ENCODE results near the gene CACNA1E.

Gene CACNA1E

GRCh38 chr1:181704546-181704945 is 221.2 kb downstream of the CACNA1E start:
- DNase-seq (ENCODE audit: low read depth): no peak

DNA sequence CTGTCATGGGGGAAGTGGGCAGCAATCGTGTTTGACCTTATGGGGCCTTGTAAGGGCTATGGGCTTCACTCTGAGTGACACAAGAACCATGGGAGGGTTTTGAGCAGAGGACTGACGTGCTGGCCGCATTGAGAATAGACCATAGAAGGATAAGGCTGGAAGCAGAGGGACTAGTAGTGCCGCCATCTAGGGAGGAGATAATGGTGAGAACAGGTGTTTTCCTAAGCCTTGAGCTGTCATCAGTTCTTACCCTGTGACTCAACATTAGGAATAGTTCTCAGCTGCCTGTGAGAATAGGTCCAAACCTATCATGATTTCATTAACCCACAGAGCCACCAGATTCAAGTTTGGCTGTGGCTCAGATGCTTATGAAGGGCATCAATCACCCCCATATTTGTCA is 228.5 kb downstream of the CACNA1E start:
- no peak for DNase-seq (ENCODE audit: low read depth)

GRCh38 chr1:181712711-181713110 is 229.4 kb downstream of the CACNA1E start:
- DNase-seq (ENCODE audit: low read depth): no peak

DNA sequence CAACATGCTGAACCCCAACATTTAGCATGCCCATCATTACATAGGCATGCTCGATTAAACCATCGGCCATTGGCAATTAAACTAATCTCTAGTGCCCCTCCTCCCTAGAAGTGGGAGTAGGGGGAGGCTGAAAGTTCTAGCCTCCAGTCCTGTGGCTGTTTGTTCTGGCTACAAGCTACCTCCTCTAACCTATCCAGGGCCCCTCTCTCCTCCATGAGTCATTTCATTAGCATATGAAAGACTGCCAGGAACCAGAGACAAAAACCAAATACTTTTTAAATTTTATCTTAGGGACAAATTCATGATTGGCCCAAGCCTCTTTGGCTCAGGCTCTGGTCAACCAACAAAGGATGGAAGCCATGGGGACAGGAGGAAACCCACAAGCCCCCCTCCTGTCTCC is 231.1 kb downstream of the CACNA1E start:
- DNase-seq (ENCODE audit: low read depth): no peak

DNA sequence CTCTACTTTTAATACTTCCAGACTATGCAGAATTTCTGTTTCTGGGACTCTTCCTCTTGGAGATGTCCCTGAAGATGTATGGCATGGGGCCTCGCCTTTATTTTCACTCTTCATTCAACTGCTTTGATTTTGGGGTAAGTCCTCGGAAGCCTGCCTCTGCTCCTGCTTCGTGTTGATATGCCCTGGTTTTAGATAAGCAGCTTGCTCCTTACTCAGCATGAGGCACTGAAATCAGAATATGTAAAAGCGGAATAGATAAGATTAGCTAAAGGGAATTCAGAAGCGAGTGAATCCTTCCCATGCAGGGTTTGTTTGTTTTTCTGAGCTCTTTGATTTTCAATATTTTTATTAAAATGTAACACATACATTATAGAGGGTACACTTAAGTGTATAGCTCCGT is 234.7 kb downstream of the CACNA1E start:
- peak; percentile 8 for DNase-seq (ENCODE audit: low read depth)

DNA sequence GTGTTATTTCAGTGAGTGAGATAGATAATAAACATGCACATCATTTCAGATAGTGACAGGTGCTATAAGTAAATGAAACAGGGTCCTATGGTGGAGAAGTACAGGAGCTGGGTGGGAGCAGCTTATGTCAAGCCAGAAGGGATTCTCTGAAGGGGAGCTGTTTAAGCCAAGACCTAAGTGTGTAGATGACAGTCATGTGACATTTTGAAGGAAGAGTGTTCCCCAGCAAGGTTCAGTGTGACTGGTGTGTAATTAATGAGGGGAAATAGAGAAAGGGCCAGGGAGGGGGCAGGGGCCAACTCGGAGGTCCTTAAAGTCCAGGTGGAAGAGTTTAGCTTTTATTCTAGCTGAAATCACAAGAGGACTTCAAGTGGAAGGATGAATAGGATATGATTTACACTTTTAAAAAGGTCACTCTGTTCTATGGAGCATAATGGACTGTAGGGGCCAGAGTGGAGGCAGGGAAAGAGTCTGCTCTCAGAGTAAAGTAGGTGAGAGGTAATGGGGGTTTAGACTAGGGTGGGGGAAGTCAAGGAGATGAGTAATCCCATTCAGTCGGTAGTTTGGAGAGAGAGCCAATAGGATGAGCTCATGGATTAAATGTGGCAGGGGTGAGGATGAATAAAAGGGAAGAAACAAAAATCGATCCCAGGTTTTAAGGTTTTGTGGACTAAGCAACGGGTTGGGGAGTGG is 243.1 kb downstream of the CACNA1E start:
- no peak for DNase-seq (ENCODE audit: low read depth)

DNA sequence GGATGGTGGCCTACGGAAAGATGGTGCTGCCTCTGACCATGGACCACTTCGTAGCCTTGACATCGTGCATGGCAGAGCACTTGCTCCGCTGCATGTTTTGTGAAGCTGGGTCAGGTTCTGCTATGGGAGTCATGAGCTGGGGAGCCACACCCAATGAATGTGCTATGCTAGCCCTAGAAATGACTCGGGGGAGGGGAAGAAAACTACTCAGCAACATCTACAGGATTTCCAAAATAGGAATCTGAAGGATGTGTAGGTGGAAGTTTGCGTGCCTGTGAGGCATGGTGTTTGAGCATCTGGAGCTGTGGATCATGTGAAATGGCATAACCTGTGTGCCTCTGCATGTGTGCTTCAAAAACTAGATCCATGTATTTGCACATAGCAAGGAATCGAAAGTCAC is 247.3 kb downstream of the CACNA1E start:
- no peak for DNase-seq (ENCODE audit: low read depth)

- no peak for DNase-seq (ENCODE audit: low read depth)
Observed at GRCh38 chr1:181732218-181732990, 249.1 kb downstream of the CACNA1E start.

- DNase-seq (ENCODE audit: low read depth): no peak
Observed at GRCh38 chr1:181733486-181733885, 250.2 kb downstream of the CACNA1E start.

- DNase-seq (ENCODE audit: low read depth): no peak
Observed at GRCh38 chr1:181737056-181737455, 253.7 kb downstream of the CACNA1E start.

DNA sequence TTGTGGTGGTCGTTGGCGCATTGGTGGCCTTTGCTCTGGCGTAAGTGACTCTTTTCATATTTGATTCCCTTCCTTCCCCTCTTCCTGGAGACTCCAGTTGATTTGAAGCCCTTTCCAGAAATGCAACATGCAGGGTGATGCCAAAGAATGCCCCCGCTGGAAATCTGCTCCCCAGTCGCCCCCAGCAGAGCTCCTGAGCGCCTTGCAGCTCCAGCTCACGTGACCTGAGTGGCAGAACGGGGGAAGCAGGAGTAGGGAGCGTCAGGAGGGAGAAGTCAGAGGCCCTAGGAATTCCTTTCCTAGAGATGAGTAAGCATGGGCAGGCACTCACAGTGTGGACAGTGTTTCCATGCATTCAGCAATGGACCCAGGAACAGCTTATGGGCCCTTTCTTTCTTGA is 255.9 kb downstream of the CACNA1E start:
- no peak for DNase-seq (ENCODE audit: low read depth)

DNA sequence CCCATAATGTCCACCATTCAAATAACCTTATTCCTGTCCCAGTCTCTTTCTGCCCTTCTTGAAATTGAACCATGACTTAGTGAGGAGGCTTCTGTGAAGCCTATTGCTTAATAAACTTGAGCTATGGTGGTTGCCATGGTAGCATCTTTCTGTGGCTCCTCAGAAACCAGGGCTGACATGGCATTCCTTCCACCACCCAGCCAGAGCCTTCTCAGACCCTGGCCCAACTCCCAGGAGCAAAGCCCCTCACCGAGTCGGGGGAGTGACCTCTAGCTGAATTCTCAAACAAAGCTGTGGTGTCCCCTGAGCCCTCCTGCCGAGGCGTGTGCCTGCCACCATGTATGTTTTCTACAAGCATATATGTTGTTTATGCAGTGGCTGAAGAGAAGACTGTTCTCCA is 259.1 kb downstream of the CACNA1E start:
- no peak for DNase-seq (ENCODE audit: low read depth)

DNA sequence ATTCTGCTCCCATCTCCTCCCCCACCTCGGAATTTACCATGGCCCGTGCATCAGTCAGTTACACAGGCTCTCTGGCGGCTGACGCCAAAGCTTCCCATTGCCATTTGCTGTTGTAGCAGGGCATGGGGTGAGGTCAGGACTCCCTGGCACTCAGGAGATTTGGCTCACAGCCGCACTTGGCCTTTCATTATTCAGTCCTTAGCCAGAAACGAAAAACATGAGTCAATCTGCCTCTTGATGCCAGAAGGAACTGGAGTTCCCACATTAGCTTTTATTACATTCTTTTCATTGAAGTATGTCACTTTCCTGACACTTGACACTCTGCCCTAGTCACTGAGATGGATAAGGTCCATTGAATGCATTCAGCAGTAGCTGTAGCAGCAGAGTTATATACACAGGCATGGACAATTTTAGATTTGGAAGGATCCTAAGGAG is 260.6 kb downstream of the CACNA1E start:
- no peak for DNase-seq (ENCODE audit: low read depth)

- DNase-seq (ENCODE audit: low read depth): no peak
Observed at GRCh38 chr1:181746224-181746623, 262.9 kb downstream of the CACNA1E start.

- no peak for DNase-seq (ENCODE audit: low read depth)
Observed at GRCh38 chr1:181748013-181748412, 264.7 kb downstream of the CACNA1E start.

DNA sequence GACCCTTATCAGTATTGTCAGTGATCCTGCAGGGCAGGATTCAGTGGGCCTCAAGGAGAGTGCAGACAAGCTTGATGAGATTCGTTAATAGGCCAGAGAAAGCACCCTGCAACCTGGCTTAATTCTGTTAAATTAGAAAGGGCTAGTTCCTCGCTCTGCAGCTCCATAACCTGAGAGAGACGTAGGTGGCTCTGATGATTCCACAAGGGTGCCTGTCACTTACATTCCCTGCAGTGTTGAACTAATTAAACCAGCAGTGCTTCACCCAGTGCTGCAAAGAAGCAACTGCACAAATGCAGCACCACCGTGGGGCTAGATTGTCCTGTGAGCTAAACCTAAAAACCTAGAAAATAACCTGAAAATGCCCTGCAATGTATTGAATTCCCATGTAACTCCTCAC is 270.8 kb downstream of the CACNA1E start:
- DNase-seq (ENCODE audit: low read depth): no peak

DNA sequence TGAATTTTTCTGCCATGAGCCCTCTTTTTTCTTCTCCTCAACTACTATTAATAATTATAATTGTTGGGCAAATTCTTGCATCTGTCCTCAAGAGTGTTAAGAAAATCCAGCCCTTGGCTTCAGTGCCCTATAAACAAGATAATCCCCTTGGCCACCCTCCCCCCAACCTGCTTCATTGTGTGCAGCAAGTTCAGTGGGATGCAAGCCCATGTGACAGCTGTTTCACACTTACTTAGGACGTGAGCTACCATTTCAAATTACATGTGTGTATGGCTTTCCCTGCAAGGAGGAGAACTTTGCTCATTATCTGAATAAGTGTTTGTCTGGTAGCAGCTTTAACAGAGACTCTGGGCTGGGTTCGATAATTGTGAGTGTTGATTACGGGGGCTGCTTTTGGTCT is 276.2 kb downstream of the CACNA1E start:
- DNase-seq (ENCODE audit: low read depth): no peak

DNA sequence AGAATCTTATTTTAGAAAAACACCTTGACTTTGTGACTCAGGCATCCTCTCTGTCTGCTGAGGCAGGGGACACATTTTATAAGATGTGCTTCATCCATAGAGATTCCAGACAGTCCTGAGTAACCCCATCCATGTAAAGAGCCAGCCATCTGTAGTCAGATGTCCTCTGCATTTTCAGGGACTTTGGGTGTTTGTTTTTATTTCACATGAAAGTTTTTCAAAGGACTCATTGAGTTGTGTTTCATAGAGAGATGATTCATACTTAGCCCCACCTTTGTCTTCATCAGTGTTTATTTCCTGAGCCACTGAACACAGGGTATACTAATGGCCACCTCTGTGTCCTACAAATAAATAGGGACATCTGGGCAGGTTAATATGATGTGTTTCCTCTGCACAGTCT is 280.4 kb downstream of the CACNA1E start:
- no peak for DNase-seq (ENCODE audit: low read depth)

DNA sequence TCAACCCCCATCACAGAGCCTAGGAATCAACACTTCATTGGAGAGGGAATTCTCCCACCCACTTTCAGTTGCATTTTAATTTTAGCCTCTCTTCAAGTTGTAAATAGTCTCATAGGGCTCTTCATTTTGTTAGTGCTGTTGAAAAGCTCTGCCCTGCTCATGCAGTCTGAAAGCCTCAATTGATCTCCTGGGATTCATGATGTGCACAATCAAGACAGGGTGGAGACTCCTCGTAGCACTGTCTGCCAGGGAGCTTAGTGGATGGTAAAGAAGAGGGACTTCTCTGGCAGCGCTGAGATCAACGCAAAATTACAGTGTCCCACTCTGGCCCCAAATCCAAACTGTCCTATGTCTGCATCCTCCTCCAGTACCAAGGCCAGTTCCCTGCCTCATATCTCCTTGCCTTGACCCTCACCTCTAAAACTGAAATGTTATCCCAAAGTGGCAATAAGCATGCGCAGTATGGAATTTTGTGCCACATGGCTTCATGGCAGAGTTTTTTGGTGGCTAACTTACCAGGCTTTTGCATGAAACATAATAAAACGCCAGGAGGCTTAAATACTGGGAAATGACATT is 282.2 kb downstream of the CACNA1E start:
- no peak for DNase-seq (ENCODE audit: low read depth)

DNA sequence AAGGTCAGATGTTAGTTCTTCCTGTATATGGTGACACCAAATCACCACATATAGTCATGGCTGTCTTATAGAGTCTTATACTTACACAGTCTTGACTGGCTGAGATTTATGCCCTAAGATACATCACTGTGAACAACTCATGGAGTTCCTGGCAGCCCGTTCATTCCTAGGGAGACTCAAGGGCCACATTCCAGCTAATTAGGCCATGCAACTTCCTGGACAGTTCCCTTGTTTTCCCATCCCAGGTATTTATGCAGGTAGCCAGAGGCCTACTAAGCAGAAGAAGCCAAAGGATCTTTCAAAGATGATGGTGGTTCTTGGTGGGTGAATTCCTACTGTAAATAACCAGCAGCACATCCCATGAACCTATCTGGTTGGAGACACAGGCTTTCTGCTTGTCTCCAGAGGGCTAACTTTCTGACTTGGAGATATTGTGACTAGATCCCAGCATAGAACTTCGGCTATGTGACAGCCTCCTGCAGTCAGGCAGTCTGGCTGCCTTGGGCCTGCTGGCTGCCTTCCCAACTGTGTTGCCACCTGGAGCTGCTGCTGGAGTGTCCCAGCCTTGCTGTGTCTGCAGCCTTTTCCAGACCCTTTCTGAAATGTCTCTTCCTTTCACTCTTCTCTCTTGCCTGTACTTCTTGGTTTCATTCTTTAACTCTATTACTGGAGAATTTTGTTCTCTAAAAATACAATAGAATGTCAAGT is 283.8 kb downstream of the CACNA1E start:
- DNase-seq (ENCODE audit: low read depth): no peak

- DNase-seq (ENCODE audit: low read depth): no peak
Observed at GRCh38 chr1:181768211-181768929, 285.1 kb downstream of the CACNA1E start.

- no peak for DNase-seq (ENCODE audit: low read depth)
Observed at GRCh38 chr1:181768930-181769280, 285.6 kb downstream of the CACNA1E start.

All from CMK (cell line).